GM12875 (cell line): ENCODE results near the gene KRT35.

ENCODE experiments used
- H3K4me3 ChIP-seq: one replicate; pipeline ENCODE4 v1.5.1; 2011; ENCODE audit warnings: low read depth, low read length, control low read depth
- CTCF ChIP-seq: IDR thresholded peaks from 2 replicates; pipeline ENCODE4 v1.5.1; 2011; ENCODE audit warnings: low read depth, mild to moderate bottlenecking, control low read depth, inconsistent platforms, low read length, moderate library complexity, borderline replicate concordance; ENCODE audit not compliant: insufficient read depth

Gene KRT35

DNA sequence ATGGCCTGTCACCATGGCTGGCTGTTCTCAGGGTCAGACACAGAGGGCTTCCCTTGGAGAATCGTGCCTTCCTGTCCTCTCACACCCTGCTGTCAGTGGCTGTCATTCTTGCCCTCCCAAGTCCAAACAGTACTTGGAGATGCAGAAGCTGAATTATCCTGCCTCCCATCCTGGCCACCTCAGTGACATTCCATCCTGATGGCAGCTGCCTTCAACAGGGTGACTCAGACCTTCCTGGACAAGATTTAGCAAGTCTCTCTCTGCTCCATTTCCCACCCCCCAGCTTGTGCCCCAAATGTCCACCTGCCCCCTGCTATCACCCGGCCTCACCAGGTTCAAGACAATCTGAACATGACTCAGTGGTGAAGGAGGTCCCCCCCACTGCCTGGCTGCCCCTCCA, 13.6 kb upstream of the KRT35 start:
- no peak for TF ChIP-seq CTCF
- H3K4me3 ChIP-seq, result no peak overlapping the region

DNA sequence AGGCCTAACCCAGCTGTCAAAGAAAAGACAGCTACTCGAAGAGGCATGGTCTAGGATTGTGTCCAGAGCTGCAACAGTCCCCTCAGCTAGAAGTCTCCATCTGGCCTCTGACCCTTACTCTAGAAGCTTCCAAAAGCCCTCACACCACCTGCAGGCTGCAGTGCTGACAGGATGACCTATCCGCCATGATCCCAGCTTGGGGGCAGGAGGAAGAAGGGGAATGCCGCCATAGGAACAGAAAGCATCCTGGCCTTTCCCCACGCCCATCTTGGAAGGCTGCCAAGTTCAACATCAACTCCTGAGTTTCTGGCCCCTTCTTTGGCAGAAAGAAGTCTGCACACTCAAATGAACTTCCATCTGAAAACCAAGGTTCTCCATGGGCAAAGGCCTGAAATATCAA, 11.8 kb upstream of the KRT35 start:
- H3K4me3 ChIP-seq, result no peak overlapping the region
- no peak for TF ChIP-seq CTCF

DNA sequence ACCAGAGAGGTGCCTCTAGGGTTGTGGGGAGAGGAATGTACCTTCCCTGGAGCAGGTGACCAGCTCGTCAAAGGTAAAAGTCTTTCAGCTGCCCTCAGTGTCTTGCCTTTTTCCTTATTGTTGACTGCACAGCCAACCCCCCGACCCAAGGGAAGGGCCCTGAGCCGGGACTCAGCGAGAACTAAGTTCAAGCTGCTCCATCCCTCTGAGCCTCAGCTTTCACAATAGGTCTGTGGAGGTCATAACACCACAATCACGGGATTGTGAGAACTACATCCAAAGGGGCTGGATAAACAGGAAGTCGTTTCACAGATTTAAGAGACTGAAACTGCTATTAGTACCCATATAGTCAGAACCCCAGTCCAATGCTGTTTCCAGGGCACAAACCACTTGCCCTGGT, 11.4 kb upstream of the KRT35 start:
- no peak for TF ChIP-seq CTCF
- H3K4me3 ChIP-seq, result no peak overlapping the region

DNA sequence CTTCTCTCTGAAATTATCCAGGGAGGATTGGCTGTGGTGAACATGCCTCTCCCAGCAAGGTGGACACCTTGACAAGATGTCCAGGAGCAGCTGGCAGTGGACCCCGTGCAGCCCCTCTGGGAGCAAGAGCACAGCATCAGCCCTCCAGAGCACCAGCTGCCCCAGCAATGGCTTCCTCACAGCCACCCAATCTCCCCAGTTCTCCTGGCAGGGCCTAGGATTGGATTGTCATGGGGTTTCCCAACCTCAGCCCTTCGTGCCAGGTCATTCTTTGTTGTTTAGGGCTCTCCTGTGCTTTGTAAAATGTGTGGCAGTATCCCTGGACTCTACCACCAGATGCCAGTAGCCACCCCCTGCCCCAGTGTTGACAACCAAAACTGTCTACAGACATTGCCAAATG, 10.5 kb upstream of the KRT35 start:
- no peak for TF ChIP-seq CTCF
- no peak overlapping the region for H3K4me3 ChIP-seq

GRCh38 chr17:41490000-41490990, 9.3 kb upstream of the KRT35 start:
- H3K4me3 ChIP-seq, result no peak overlapping the region
- no peak for TF ChIP-seq CTCF

DNA sequence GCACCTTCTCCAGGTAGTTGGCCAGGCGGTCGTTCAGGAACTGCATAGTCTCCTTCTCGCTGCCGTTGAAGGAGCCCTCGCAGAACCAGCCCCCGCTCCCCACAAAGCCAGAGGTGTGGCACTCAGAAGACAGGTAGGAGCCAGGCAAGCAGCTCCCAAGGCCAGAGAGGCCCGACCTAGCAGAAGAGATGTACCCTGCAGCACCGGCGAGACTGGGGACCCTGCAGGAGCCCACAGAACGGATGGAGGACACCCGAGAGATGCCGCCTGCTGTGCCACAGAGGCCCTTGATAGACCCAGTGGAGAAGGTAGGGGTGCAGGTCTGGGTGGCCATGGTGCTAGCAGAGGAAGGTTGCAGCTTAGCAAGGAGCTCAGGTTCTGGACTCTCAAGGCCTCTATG, 8.6 kb upstream of the KRT35 start, which contains the start of gene KRT36:
TSS of gene KRT36 (minus strand) at position 380 of the 400 bp plus-strand sequence. CDS start at position 334, 46 bp downstream.
- no peak for TF ChIP-seq CTCF
- H3K4me3 ChIP-seq, result no peak within 1 kb of the TSS
